ENCODE data around the gene CEMP1. TPM values are rescaled to one million over a fixed set of nuclear protein-coding genes. Genes with fewer than 3 reads are reported as not detected.

CEMP1 gene, protein sequence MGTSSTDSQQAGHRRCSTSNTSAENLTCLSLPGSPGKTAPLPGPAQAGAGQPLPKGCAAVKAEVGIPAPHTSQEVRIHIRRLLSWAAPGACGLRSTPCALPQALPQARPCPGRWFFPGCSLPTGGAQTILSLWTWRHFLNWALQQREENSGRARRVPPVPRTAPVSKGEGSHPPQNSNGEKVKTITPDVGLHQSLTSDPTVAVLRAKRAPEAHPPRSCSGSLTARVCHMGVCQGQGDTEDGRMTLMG
- total RNA-seq: not detected

GRCh38 chr16:2531371-2531695 is at the start of gene CEMP1:
Gene CEMP1 (minus strand): TSS chr16:2531408. CDS start chr16:2531073, 335 bp downstream.

DNA sequence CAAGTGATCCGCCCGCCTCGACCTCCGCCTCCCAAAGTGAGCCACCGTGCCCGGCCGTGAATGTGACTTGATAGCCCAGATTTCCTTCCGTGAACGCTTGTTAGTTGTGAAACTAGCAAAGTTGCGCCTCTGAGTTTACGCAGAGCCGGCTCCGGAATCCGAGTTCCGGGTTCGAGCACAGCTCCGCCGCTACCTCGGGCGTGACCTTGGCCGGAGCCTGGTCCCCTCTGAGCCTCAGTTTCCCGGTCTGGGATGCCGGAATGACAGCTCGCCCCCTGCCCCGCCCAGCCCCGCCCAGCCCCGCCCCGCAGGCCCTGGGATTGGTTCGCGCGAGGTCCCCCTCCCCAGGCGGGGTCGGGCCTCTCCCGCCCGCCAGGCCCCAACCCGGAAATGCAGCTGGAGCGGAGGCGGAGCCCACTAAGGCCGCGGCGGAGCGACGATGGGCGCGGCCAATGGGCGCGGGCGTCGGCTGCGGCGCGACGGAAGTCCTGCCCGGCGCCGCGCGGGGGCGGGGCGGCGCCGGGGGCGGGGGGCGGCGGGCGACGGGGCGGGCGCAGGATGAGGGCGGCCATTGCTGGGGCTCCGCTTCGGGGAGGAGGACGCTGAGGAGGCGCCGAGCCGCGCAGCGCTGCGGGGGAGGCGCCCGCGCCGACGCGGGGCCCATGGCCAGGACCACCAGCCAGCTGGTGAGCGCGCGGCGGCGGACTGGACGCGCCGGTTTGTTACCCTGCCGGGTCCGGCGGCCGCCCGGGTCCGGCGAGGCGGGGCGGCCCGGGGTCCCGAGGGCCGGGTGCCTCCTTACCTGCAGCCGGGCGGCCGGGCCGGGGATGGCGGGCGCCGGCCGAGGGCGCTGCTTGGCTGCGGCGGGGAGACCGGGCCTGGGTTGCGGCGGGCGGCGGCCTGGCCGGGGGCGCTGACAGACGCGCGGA is 6.5 kb upstream of the CEMP1 start, which contains the start of gene PDPK1:
Gene PDPK1 (plus strand): TSS at position 571 of the 929 bp plus-strand sequence. CDS start 92 bp downstream, at position 663.

DNA sequence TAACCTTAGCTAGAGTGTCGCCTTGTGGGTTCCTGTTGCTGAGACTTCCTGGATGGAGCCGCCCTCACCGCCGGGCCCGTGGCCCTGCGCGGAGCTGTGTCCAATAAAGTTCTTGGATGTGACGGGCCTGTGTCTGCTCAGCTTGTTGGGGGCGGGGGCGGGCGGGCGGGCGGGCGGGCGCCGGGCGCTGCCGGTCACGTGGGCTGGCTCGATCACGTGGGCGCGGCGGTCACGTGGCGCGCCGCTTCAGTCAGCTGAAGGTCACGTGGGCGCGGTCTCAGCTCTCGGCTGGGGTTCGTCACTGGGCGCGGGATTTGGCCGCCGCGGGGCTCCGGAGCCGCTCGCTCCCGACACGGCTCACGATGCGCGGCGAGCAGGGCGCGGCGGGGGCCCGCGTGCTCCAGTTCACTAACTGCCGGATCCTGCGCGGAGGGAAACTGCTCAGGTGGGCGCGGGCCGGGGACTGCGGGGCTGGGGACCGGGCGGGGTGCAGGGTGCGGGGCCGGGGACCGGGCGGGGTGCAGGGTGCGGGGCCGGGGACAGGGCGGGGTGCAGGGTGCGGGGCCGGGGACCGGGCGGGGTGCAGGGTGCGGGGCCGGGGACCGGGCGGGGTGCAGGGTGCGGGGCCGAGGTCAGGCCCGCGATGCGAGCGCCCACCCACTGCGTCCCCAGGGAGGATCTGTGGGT is 11.0 kb downstream of the CEMP1 start, which contains the start of gene AMDHD2:
Gene AMDHD2 (plus strand): TSS at position 275 of the 687 bp plus-strand sequence. CDS start 88 bp downstream, at position 363.

GRCh38 chr16:2513405-2514332 is 17.5 kb downstream of the CEMP1 start, which contains the start of gene ATP6V0C:
Gene ATP6V0C (plus strand): TSS chr16:2513952. CDS start chr16:2514104, 152 bp downstream.

Small RNAs within 50 kb of the gene (small RNA-seq; reads per million reads assigned to genes)
- 0 reads per million in 2 donors for gene AC093525.1
- 0 reads per million in 2 donors for gene MIR3178

Other genes starting within 250 kb of the CEMP1 start
- under 1 TPM; under 0.01 to 0.69 TPM for gene ABCA3, start 190.7 kb downstream of the CEMP1 start, total RNA-seq
- 10 to 100 TPM; 18.2 to 44.3 TPM for gene CCNF, start 102.0 kb downstream of the CEMP1 start, total RNA-seq
- gene TEDC2, start 71.3 kb downstream of the CEMP1 start, total RNA-seq: 10 to 100 TPM in 1 of 2 donors, 1 to 10 TPM in 1; 7.6 to 17.6 TPM
- under 1 TPM; under 0.01 to 0.34 TPM for gene NTN3, start 60.1 kb downstream of the CEMP1 start, total RNA-seq
- 10 to 100 TPM; 19.6 to 22.4 TPM for gene TBC1D24, start 56.3 kb downstream of the CEMP1 start, total RNA-seq
- gene ATP6V0C, start 17.5 kb downstream of the CEMP1 start, total RNA-seq: 10 to 100 TPM; 67.6 to 90.5 TPM
- gene AMDHD2, start 11.0 kb downstream of the CEMP1 start, total RNA-seq: 100 to 1,000 TPM; 141 to 147 TPM
- 10 to 100 TPM; 24.8 to 30.3 TPM for gene PDPK1, start 6.6 kb upstream of the CEMP1 start, total RNA-seq
- 10 to 100 TPM; 16.2 to 27.6 TPM for gene KCTD5, start 151.1 kb upstream of the CEMP1 start, total RNA-seq
- 1 to 10 TPM in 1 of 2 donors, under 1 TPM in 1; 1.00 to 1.4 TPM for gene PRSS27, start 188.8 kb upstream of the CEMP1 start, total RNA-seq
- gene SRRM2, start 221.2 kb upstream of the CEMP1 start, total RNA-seq: 10 to 100 TPM; 61.9 to 73.0 TPM
- gene ELOB, start 245.9 kb upstream of the CEMP1 start, total RNA-seq: 100 to 1,000 TPM; 238 TPM

All from melanocyte of skin (primary cell).